Measurements from ENCODE around the gene DGKG. TPM values are rescaled to one million over a fixed set of nuclear protein-coding genes. Genes with fewer than 3 reads are reported as not detected.

The DGKG gene
- total RNA-seq, 6 experiments from 2014 or later: 1.5 to 3.6 (median 2.0) TPM

GRCh38 chr3:186380622-186381380 is 18.8 kb upstream of the DGKG start:
- no peaks in the 10 kb centered on the region for H3K36me3 ChIP-seq

GRCh38 chr3:186375443-186375842 is 13.4 kb upstream of the DGKG start:
- Histone ChIP-seq H3K4me3 (no peak overlapping the region), H3K27me3 (no peaks in the 10 kb centered on the region), H3K4me1 (no peaks in the 10 kb centered on the region), H3K9me3 (no peaks in the 10 kb centered on the region), H3K27ac (no peak overlapping the region), H3K36me3 (no peaks in the 10 kb centered on the region)
- 43% methylated on average over 2 of the region's 2 CpGs for WGBS (ENCODE audit: insufficient coverage, low coverage, low lambda C conversion rate, missing lambda C conversion rate)
- DNase-seq: no peak
- no peak for TF ChIP-seq POLR2A (IDR thresholded peaks at IDR 0.05)
- no peak for TF ChIP-seq CTCF (IDR thresholded peaks at IDR 0.05)
- no peak for ATAC-seq
- intact Hi-C loops (cut with DNase I): no loop called here

More at GRCh38 chr3:186380622-186381380, 18.8 kb upstream of the DGKG start:
- no peak for TF ChIP-seq POLR2A (IDR thresholded peaks at IDR 0.05)
- TF ChIP-seq CTCF (IDR thresholded peaks at IDR 0.05): no peak
- intact Hi-C loops (cut with DNase I): no loop called here
- WGBS (ENCODE audit: insufficient coverage, low coverage, low lambda C conversion rate, missing lambda C conversion rate): 88% methylated on average over 8 of the region's 8 CpGs
- ATAC-seq (no peak), DNase-seq (no peak)
- no peak overlapping the region for H3K27ac ChIP-seq
- no peaks in the 10 kb centered on the region for H3K27me3 ChIP-seq
- H3K9me3 ChIP-seq: no peaks in the 10 kb centered on the region
- H3K4me1 ChIP-seq: peaks cover 0 to 10% (median 0%) of the 10 kb centered on the region in 4 donors
- no peak overlapping the region for H3K4me3 ChIP-seq

- DNase-seq (no peak), ATAC-seq (peak in 3 of 4 donors; percentile 26 to 34 (median 29))
- Histone ChIP-seq H3K36me3 (no peaks in the 10 kb centered on the region), H3K27me3 (no peaks in the 10 kb centered on the region), H3K4me3 (no peak overlapping the region), H3K4me1 (no peaks in the 10 kb centered on the region), H3K9me3 (no peaks in the 10 kb centered on the region), H3K27ac (no peak overlapping the region)
- intact Hi-C loops (cut with DNase I): no loop called here
- TF ChIP-seq CTCF (IDR thresholded peaks at IDR 0.05) (no peak), POLR2A (IDR thresholded peaks at IDR 0.05) (no peak)
- 47% methylated on average over 4 of the region's 4 CpGs for WGBS (ENCODE audit: insufficient coverage, low coverage, low lambda C conversion rate, missing lambda C conversion rate)
Measured at GRCh38 chr3:186374376-186374775, 12.3 kb upstream of the DGKG start.

- no peaks in the 10 kb centered on the region for H3K9me3 ChIP-seq
- WGBS (ENCODE audit: insufficient coverage, low coverage, low lambda C conversion rate, missing lambda C conversion rate): 68% methylated on average over 3 of the region's 3 CpGs
- H3K4me3 ChIP-seq: no peak overlapping the region
- no peaks in the 10 kb centered on the region for H3K36me3 ChIP-seq
- H3K27me3 ChIP-seq: no peaks in the 10 kb centered on the region
- TF ChIP-seq POLR2A (IDR thresholded peaks at IDR 0.05) (no peak), CTCF (IDR thresholded peaks at IDR 0.05) (no peak)
- no peak overlapping the region for H3K27ac ChIP-seq
- DNase-seq: no peak
- no peaks in the 10 kb centered on the region for H3K4me1 ChIP-seq
- ATAC-seq: no peak
- intact Hi-C loops (cut with DNase I): no loop called here
Measured at GRCh38 chr3:186369217-186369616, 7.2 kb upstream of the DGKG start.

Measured in right lobe of liver (tissue), 6 donors.